Nephron (organoid): ENCODE measurements around the gene FADS6.

ENCODE experiments used
- H3K27ac Mint-ChIP-seq, 3 experiments: 2 replicates each; pipeline ENCODE4 v1.8.0; 2020; ENCODE audit warnings: mixed read lengths in 3 of 3, mild to moderate bottlenecking in 2 of 3, moderate library complexity in 1 of 3
- H3K27me3 Mint-ChIP-seq: 2 replicates; pipeline ENCODE4 v1.8.0; 2021; ENCODE audit warnings: low read depth, mild to moderate bottlenecking, moderate library complexity, mixed read lengths
- H3K36me3 Mint-ChIP-seq: 2 replicates; pipeline ENCODE4 v1.8.0; 2020; ENCODE audit warnings: low read depth, mixed read lengths
- H3K4me1 Mint-ChIP-seq: 2 replicates; pipeline ENCODE4 v1.8.0; 2020; ENCODE audit warnings: mixed read lengths
- H3K4me3 Mint-ChIP-seq, 3 experiments: 2 replicates each; pipeline ENCODE4 v1.8.0; 2020; ENCODE audit warnings: mild to moderate bottlenecking in 3 of 3, mixed read lengths in 3 of 3, moderate library complexity in 2 of 3
- H3K9me3 Mint-ChIP-seq: 2 replicates; pipeline ENCODE4 v1.8.0; 2020; ENCODE audit warnings: mixed read lengths
- TF ChIP-seq, protein P1 (sequence below), 3 experiments: fragments of 200-600 bp; sonication (generic); IDR thresholded peaks; one replicate each; pipeline ENCODE4 v1.5.0; 2021; ENCODE audit warnings: antibody characterized with exemption in 3 of 3; ENCODE audit not compliant: unreplicated experiment in 3 of 3

FADS6 gene

DNA sequence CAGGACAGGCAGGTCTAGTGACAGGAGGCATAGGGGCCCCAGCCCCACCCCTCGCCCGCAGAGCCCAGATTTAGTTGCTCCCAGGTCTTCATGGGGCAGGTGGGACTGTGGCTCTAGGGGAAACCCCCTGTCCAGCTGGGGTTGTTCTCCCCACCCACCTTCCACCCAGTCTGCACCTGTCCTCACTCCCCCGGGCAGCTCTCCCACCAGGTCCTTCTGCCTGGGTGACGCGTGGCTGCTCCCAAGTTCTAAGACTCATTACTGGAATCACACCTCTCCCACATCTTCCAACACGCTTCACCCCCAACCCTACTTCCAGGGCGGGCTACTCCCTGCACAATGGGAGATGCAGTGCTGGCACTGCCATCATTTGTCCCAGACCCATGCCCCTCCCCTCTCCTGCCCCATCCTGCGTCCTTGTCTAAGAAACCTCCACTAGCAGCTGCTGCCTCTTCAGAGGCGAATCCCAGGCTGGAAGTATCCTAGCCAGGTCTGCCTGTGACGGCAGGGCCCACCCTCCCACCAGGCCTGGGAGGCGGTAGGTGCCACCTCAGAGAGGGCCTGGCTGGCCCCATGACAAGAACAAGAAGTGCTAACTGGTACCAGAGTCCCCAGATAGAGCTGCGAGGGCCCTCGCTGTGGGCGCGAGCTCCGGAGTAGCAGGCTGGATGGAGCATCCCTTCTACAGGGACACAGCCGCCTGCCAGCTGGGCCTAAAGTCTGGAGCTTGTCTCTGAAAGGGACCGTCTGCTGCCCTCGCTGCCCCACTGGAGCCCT lies 56.6 kb downstream of the FADS6 start:
- H3K4me1 Mint-ChIP-seq: peaks cover 27% of the 10 kb centered on the region
- H3K36me3 Mint-ChIP-seq: peaks cover 19% of the 10 kb centered on the region
- no peak overlapping the region for H3K27ac Mint-ChIP-seq
- H3K9me3 Mint-ChIP-seq: no peaks in the 10 kb centered on the region
- H3K4me3 Mint-ChIP-seq: no peak overlapping the region
- TF ChIP-seq, protein P1, sequence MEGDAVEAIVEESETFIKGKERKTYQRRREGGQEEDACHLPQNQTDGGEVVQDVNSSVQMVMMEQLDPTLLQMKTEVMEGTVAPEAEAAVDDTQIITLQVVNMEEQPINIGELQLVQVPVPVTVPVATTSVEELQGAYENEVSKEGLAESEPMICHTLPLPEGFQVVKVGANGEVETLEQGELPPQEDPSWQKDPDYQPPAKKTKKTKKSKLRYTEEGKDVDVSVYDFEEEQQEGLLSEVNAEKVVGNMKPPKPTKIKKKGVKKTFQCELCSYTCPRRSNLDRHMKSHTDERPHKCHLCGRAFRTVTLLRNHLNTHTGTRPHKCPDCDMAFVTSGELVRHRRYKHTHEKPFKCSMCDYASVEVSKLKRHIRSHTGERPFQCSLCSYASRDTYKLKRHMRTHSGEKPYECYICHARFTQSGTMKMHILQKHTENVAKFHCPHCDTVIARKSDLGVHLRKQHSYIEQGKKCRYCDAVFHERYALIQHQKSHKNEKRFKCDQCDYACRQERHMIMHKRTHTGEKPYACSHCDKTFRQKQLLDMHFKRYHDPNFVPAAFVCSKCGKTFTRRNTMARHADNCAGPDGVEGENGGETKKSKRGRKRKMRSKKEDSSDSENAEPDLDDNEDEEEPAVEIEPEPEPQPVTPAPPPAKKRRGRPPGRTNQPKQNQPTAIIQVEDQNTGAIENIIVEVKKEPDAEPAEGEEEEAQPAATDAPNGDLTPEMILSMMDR (IDR thresholded peaks at IDR 0.05; ENCODE audit: unreplicated experiment in 3 of 3): no peak
- peaks cover 25% of the 10 kb centered on the region for H3K27me3 Mint-ChIP-seq

DNA sequence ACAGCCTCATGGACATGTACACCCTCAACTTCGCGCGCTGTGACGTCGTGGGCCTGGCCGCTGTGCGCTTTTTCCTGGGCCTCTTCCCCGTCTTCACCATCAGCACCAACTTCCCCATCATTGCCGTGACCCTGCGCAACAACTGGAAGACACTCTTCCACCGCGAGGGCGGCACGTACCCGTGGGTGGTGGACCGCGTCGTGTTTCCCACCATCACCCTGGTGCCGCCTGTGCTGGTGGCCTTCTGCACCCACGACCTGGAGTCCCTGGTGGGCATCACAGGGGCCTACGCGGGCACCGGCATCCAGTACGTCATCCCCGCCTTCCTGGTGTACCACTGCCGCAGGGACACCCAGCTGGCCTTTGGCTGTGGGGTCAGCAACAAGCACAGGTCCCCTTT lies 57.2 kb downstream of the FADS6 start:
- Mint-ChIP-seq H3K27ac (no peak overlapping the region), H3K4me3 (no peak overlapping the region), H3K4me1 (peaks cover 21% of the 10 kb centered on the region)

GRCh38 chr17:74833501-74834377 lies 59.7 kb downstream of the FADS6 start:
- H3K4me3 Mint-ChIP-seq: peak overlapping the region in 1 of 3 experiments; percentile 22
- peak overlapping the region in 1 of 3 experiments; percentile 22 for H3K27ac Mint-ChIP-seq
- H3K36me3 Mint-ChIP-seq: peaks cover 31% of the 10 kb centered on the region
- TF ChIP-seq, protein P1 (IDR thresholded peaks at IDR 0.05; ENCODE audit: unreplicated experiment in 3 of 3): no peak
- no peaks in the 10 kb centered on the region for H3K9me3 Mint-ChIP-seq
- peaks cover 13% of the 10 kb centered on the region for H3K27me3 Mint-ChIP-seq
- peaks cover 6% of the 10 kb centered on the region for H3K4me1 Mint-ChIP-seq

More for the DNA sequence above, 57.2 kb downstream of the FADS6 start:
- Mint-ChIP-seq H3K36me3 (peaks cover 25% of the 10 kb centered on the region), H3K9me3 (no peaks in the 10 kb centered on the region), H3K27me3 (peaks cover 23% of the 10 kb centered on the region)
- TF ChIP-seq, protein P1 (IDR thresholded peaks at IDR 0.05; ENCODE audit: unreplicated experiment in 3 of 3): no peak

DNA sequence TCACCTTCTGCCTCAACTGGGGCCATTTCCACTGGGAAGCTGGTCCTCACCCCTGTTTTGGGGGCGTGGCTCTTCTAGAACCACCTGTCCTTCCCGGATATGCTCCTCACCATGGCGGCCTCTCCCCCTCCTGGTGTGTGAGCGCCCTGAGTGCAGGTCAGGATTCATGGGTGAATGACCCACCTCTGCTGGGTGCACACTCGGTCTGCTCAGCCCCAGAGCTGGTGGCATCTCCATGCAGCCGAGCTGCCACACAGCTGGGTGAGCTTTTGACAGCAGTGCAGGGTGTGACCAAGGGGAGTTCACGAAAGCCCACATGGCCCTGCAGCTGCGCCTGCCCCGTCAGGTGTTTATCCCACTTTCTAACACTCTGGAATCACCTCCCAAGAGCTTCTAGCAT lies 61.0 kb downstream of the FADS6 start:
- H3K4me1 Mint-ChIP-seq: no peaks in the 10 kb centered on the region
- TF ChIP-seq, protein P1 (IDR thresholded peaks at IDR 0.05; ENCODE audit: unreplicated experiment in 3 of 3): no peak
- no peak overlapping the region for H3K4me3 Mint-ChIP-seq
- no peak overlapping the region for H3K27ac Mint-ChIP-seq
- H3K9me3 Mint-ChIP-seq: no peaks in the 10 kb centered on the region
- peaks cover 13% of the 10 kb centered on the region for H3K27me3 Mint-ChIP-seq
- H3K36me3 Mint-ChIP-seq: peaks cover 24% of the 10 kb centered on the region

- no peaks in the 10 kb centered on the region for H3K4me1 Mint-ChIP-seq
- peaks cover 20% of the 10 kb centered on the region for H3K36me3 Mint-ChIP-seq
- H3K9me3 Mint-ChIP-seq: no peaks in the 10 kb centered on the region
- TF ChIP-seq, protein P1 (IDR thresholded peaks at IDR 0.05; ENCODE audit: unreplicated experiment in 3 of 3): no peak
- H3K27ac Mint-ChIP-seq: peak overlapping the region in 1 of 3 experiments; percentile 48
- no peak overlapping the region for H3K4me3 Mint-ChIP-seq
- peaks cover 13% of the 10 kb centered on the region for H3K27me3 Mint-ChIP-seq
These were observed 61.8 kb downstream of the FADS6 start for GRCh38 chr17:74831444-74832146.
